WERI-Rb-1 (cell line): ENCODE data around the gene PDZRN3.

Experiments used
- DNase-seq: peaks from one replicate; pipeline ENCODE4 v3.0.0-alpha.2; 2020
- H3K27ac ChIP-seq: fragments of 250-450 bp; sonication (Bioruptor Pico); 2 replicates; pipeline ENCODE4 v1.5.1; 2020; ENCODE audit warnings: mild to moderate bottlenecking, moderate library complexity
- H3K27me3 ChIP-seq: fragments of 250-450 bp; sonication (Bioruptor Pico); 2 replicates; pipeline ENCODE4 v1.5.1; 2021; ENCODE audit warnings: mild to moderate bottlenecking, low read depth, moderate library complexity; ENCODE audit not compliant: insufficient read depth, severe bottlenecking
- H3K36me3 ChIP-seq: fragments of 250-450 bp; sonication (Bioruptor Pico); 2 replicates; pipeline ENCODE4 v1.5.1; 2020; ENCODE audit warnings: mild to moderate bottlenecking, moderate library complexity
- H3K4me3 ChIP-seq: 2 replicates; pipeline ENCODE4 v1.5.1; 2011; ENCODE audit warnings: low read depth, mild to moderate bottlenecking, control low read depth, low read length
- H3K9me3 ChIP-seq: fragments of 250-450 bp; sonication (Bioruptor Pico); 2 replicates; pipeline ENCODE4 v1.5.1; 2021; ENCODE audit warnings: mild to moderate bottlenecking, moderate library complexity; ENCODE audit not compliant: severe bottlenecking
- CTCF ChIP-seq: IDR thresholded peaks from 2 replicates; pipeline ENCODE4 v1.5.1; 2011; ENCODE audit warnings: low read depth, mild to moderate bottlenecking, control low read depth, inconsistent platforms, low read length

PDZRN3 gene

GRCh38 chr3:73409138-73409763 lies 215.5 kb downstream of the PDZRN3 start:
- TF ChIP-seq CTCF, result no peak
- no peaks in the 10 kb centered on the region for H3K9me3 ChIP-seq
- DNase-seq, result no peak

GRCh38 chr3:73408634-73409033 lies 216.1 kb downstream of the PDZRN3 start:
- peaks cover 2% of the 10 kb centered on the region; the same call in 1 of the 2 replicates for H3K36me3 ChIP-seq
- H3K4me3 ChIP-seq, result no peak overlapping the region
- no peak for TF ChIP-seq CTCF
- H3K27ac ChIP-seq, result no peak overlapping the region
- no peak for DNase-seq
- H3K9me3 ChIP-seq, result no peaks in the 10 kb centered on the region
- no peaks in the 10 kb centered on the region for H3K27me3 ChIP-seq

More at GRCh38 chr3:73409138-73409763, 215.5 kb downstream of the PDZRN3 start:
- H3K36me3 ChIP-seq, result no peaks in the 10 kb centered on the region
- H3K27ac ChIP-seq, result no peak overlapping the region
- no peak overlapping the region for H3K4me3 ChIP-seq
- H3K27me3 ChIP-seq, result no peaks in the 10 kb centered on the region

- H3K27me3 ChIP-seq, result no peaks in the 10 kb centered on the region
- no peak overlapping the region for H3K4me3 ChIP-seq
- no peak for DNase-seq
- no peak overlapping the region for H3K27ac ChIP-seq
- peaks cover 5% of the 10 kb centered on the region; the same call in 1 of the 2 replicates for H3K36me3 ChIP-seq
- no peak for TF ChIP-seq CTCF
- no peaks in the 10 kb centered on the region for H3K9me3 ChIP-seq
Measured at GRCh38 chr3:73407577-73407976, 217.2 kb downstream of the PDZRN3 start.

GRCh38 chr3:73405853-73406252 lies 218.9 kb downstream of the PDZRN3 start:
- no peaks in the 10 kb centered on the region for H3K9me3 ChIP-seq
- no peak overlapping the region for H3K27ac ChIP-seq
- no peaks in the 10 kb centered on the region for H3K27me3 ChIP-seq
- H3K36me3 ChIP-seq, result peaks cover 5% of the 10 kb centered on the region; the same call in 1 of the 2 replicates
- no peak for DNase-seq
- TF ChIP-seq CTCF, result no peak
- no peak overlapping the region for H3K4me3 ChIP-seq

- no peak for TF ChIP-seq CTCF
- H3K27ac ChIP-seq, result no peak overlapping the region
- no peak overlapping the region for H3K4me3 ChIP-seq
- H3K9me3 ChIP-seq, result no peaks in the 10 kb centered on the region
- H3K27me3 ChIP-seq, result no peaks in the 10 kb centered on the region
- peaks cover 5% of the 10 kb centered on the region; the same call in 1 of the 2 replicates for H3K36me3 ChIP-seq
- no peak for DNase-seq
Measured at GRCh38 chr3:73405000-73405399, 219.7 kb downstream of the PDZRN3 start.

- Histone ChIP-seq H3K4me3 (no peak overlapping the region), H3K36me3 (peaks cover 5% of the 10 kb centered on the region; the same call in 1 of the 2 replicates), H3K27ac (no peak overlapping the region), H3K9me3 (no peaks in the 10 kb centered on the region), H3K27me3 (no peaks in the 10 kb centered on the region)
- no peak for DNase-seq
- no peak for TF ChIP-seq CTCF
Measured at GRCh38 chr3:73404435-73404834, 220.3 kb downstream of the PDZRN3 start.
